AG09319 (cell line): ENCODE data around the gene GAREM1.

ENCODE experiments used
- DNase-seq: peaks from one replicate; pipeline ENCODE4 v3.0.0-alpha.2; 2010; ENCODE audit warnings: low read depth; ENCODE audit errors: extremely low read depth
- TF ChIP-seq, protein P1 (sequence below): IDR thresholded peaks from 2 replicates; pipeline ENCODE4 v1.5.1; 2011; ENCODE audit warnings: low read depth, mild to moderate bottlenecking, inconsistent platforms, low read length, moderate library complexity

Gene GAREM1

DNA sequence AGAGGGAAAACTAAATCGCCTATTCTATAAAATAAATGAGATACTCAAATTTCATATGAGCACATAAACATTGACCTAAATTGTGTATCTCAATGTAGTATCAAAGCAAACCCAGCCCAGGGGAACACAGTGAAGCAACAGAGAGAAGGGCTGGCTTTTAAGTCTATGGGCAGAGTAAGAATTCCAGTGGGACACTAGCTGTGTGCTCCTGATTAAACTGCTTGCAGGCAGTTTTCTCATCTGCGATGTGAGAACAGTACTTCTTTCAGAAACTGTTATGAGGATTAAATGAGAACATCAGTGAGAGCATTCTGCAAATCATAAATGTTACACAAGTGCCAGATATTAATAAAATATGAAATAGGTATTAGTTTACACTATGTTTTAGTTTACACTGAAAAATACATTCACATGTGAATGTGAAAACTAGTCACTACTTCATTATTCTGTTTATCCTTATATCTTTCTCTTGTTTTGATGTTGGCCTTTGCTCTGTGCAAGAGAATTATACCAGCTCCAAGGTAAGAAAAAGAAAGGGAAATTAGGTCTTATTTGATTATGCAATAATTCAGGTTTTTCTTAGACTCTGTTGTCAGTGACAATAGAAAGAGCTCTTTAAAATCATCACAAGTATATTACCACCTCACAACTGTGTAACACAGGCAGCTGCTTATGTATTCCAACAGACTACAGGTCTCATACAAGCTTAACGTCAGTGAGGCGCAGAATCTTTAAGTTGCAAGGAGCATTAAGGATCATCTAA is 47.5 kb downstream of the GAREM1 start:
- TF ChIP-seq, protein P1, sequence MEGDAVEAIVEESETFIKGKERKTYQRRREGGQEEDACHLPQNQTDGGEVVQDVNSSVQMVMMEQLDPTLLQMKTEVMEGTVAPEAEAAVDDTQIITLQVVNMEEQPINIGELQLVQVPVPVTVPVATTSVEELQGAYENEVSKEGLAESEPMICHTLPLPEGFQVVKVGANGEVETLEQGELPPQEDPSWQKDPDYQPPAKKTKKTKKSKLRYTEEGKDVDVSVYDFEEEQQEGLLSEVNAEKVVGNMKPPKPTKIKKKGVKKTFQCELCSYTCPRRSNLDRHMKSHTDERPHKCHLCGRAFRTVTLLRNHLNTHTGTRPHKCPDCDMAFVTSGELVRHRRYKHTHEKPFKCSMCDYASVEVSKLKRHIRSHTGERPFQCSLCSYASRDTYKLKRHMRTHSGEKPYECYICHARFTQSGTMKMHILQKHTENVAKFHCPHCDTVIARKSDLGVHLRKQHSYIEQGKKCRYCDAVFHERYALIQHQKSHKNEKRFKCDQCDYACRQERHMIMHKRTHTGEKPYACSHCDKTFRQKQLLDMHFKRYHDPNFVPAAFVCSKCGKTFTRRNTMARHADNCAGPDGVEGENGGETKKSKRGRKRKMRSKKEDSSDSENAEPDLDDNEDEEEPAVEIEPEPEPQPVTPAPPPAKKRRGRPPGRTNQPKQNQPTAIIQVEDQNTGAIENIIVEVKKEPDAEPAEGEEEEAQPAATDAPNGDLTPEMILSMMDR, result no peak
- DNase-seq, result no peak

DNA sequence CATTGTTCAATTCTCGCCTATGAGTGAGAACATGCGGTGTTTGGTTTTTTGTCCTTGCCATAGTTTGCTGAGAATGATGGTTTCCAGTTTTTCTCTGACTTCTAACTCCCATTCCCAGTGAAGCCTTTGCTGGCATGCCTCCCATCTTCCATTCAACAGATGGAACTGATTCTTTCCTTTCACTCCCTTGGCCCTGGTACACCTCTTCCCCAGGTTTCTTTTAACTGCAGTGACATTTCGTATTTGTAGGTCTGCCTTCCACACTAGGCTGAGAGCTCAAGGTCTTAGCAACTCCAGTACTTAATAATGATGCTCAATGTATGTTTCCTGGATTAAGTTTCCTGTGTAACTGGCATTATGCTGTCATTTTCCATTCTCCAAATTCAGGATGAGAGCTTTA is 48.5 kb downstream of the GAREM1 start:
- TF ChIP-seq, protein P1, result no peak
- no peak for DNase-seq

DNA sequence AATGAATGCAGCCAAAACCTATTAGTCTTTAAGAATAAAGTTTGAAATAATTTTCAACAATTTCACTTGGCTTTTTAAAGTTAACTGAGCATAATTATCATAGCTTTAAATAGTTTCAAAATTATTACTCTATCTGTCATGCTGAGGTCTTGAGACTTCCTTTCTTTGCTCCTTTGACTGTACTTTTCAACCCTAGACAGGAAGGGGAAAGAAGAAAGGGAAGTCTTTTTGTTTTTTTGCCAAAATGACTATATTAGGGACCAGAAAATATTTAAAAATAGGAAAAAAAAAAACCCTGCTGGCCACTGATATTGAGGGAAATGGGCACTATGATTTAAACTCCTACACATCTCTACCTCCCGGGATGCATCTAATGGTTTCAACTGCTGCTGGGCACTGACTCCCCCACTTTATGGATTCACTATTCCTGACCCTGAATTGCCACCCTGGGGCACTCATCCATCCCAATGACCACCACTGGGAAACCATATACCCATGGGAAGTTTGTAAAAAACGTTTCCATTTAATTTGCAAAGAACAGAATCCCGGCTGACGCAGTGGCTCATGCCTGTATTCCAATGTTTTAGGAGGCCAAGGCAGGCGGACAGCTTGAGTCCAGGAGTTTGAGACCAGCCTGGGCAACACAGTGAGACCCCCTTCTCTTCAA is 50.5 kb downstream of the GAREM1 start:
- TF ChIP-seq, protein P1, result no peak
- DNase-seq, result no peak

DNA sequence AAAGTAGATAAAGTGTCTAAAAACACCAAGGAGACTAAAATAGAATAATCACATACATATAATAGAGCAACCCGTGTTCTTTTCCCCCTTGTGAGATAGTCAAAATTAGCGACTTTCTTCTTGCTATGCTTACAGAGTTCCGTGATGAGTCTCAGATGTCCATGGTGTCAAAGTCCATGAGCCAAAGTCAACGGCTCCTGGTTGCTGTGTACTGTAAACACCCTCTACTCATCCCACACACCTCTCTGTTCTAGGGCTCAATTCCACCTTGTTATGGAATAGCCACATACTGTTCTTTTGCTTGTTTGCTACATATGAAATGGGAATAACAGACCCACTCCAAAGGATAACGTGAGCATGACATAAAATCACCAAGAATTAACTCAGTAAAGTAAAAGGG is 52.5 kb downstream of the GAREM1 start:
- no peak for DNase-seq
- TF ChIP-seq, protein P1, result no peak

DNA sequence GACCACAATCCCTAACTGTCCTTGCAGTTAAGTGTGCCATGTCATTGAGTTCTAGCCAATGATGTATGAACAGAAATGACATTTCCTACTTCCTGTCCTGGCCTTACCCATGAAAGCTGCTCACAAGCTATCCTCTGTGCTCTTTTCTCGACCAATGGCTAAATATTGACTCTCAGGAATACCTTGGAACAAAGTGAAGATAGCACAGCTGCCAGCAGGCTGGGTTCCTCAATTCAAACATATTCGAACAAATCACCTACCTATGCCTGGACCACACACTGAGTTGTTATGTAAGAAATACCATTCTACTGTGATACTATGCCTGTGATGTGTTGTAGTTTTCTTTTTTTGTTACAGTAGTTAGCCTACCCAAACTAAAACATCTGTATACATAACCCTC is 65.1 kb downstream of the GAREM1 start:
- TF ChIP-seq, protein P1, result no peak
- DNase-seq, result no peak

DNA sequence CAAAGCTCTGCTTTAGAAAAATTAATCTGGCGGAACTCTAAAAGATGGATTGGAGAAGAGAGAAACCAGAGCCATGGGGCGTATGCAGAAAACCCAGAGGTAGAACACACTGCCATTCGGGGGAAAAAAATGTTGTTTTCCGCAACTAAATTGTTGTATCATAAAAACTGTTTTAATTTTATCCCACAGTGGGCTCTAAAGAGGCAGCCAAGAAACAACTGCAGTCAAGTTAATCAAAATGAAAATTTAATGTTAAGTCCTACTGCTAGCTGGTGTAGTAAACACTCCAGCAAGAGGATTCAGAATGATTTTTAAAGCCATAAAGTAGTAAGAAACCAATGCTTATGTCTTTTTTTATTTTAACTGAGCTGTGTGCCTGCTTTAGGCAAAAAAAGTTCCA is 69.1 kb downstream of the GAREM1 start:
- TF ChIP-seq, protein P1, result no peak
- DNase-seq, result no peak

DNA sequence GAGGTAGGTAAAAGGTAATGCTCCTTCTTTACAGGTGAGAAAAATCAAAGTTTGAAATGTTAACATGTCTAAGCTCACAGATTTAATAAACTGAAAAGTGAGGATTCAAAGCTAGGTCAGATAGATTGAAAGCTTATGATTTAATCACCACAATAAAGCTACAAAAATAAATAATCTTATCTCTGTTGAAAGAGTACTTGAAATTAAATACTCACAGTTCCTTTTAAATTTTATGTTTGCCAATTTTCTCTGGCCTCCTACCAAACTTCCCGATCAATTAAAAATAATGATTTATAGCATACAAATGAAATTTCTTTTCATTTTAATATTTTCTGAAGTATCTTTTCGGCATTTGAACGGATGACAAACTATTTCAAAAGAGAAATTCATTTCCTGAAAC is 77.3 kb downstream of the GAREM1 start:
- DNase-seq, result no peak
- TF ChIP-seq, protein P1, result no peak
